SK-N-SH (cell line): ENCODE results near the gene CDH13. TPM values are rescaled to one million over a fixed set of nuclear protein-coding genes. Genes with fewer than 3 reads are reported as not detected.

Experiments used
- CTCF ChIA-PET: fragments of 300-600, 350-600 bp; formaldehyde crosslinking; extraction: SDS; loops from one replicate; lab custom pipeline; 2021; lab: Yijun Ruan, JAX
- POLR2A ChIA-PET: fragments of 350-600 bp; sonication (Branson Sonifier 250); formaldehyde crosslinking; extraction: SDS; loops from one replicate; lab custom pipeline; 2020; ENCODE audit warnings: antibody characterized with exemption, inconsistent platforms; lab: Yijun Ruan, JAX
- DNase-seq: peaks from one replicate; pipeline ENCODE4 v3.0.0; 2012
- H2AFZ ChIP-seq: fragments of 200-600 bp; sonication (generic); 2 replicates; pipeline ENCODE4 v1.8.1; 2016; ENCODE audit warnings: antibody characterized with exemption, mild to moderate bottlenecking, low read depth
- H3F3A ChIP-seq: fragments of 200-600 bp; sonication (generic); replicated peaks from 2 replicates; pipeline ENCODE3; 2016; ENCODE audit warnings: antibody characterized with exemption, mild to moderate bottlenecking; ENCODE audit not compliant: insufficient read depth
- H3K27ac ChIP-seq, 2 experiments: fragments of 200-500 bp in 1 of 2; fragments of 200-600 bp in 1 of 2; sonication (Bioruptor generic) in 1 of 2; sonication (generic), shearing (Covaris generic) in 1 of 2; 2 replicates each; pipeline versions ENCODE4 v1.5.1 to v1.6.1; 2014 to 2016; ENCODE audit warnings: low read depth in 2 of 2, inconsistent platforms in 1 of 2, low read length in 1 of 2, mild to moderate bottlenecking in 1 of 2, mixed read lengths in 1 of 2
- H3K27me3 ChIP-seq: fragments of 200-600 bp; sonication (generic), shearing (Covaris generic); 2 replicates; pipeline ENCODE4 v1.6.1; 2016; ENCODE audit warnings: mixed run types; ENCODE audit not compliant: insufficient read depth
- H3K36me3 ChIP-seq, 2 experiments: fragments of 200-500 bp in 1 of 2; fragments of 200-600 bp in 1 of 2; sonication (Bioruptor generic) in 1 of 2; sonication (generic) in 1 of 2; replicated peaks in 1 of 2; 2 replicates each; pipeline versions ENCODE3 to v1.5.1; 2014 to 2016; ENCODE audit warnings: low read length in 1 of 2, mild to moderate bottlenecking in 1 of 2; ENCODE audit not compliant: insufficient read depth in 2 of 2, control insufficient read depth in 1 of 2
- H3K4me1 ChIP-seq, 2 experiments: fragments of 200-500 bp in 1 of 2; fragments of 200-600 bp in 1 of 2; sonication (Bioruptor generic) in 1 of 2; sonication (generic), shearing (Covaris generic) in 1 of 2; 2 replicates each; pipeline versions ENCODE4 v1.5.1 to v1.6.1; 2014 to 2016; ENCODE audit warnings: low read depth in 1 of 2, low read length in 1 of 2, mixed run types in 1 of 2; ENCODE audit not compliant: insufficient read depth in 2 of 2, control insufficient read depth in 1 of 2
- H3K4me2 ChIP-seq: fragments of 200-600 bp; sonication (generic), shearing (Covaris generic); 2 replicates; pipeline ENCODE4 v1.6.1; 2017; ENCODE audit warnings: mixed run types
- H3K4me3 ChIP-seq, 2 experiments: fragments of 200-500 bp in 1 of 2; fragments of 200-600 bp in 1 of 2; sonication (Bioruptor generic) in 1 of 2; sonication (generic), shearing (Covaris generic) in 1 of 2; 2 replicates each; pipeline versions ENCODE4 v1.5.1 to v1.8.1; 2014 to 2016; ENCODE audit warnings: low read depth in 2 of 2, inconsistent platforms in 1 of 2, low read length in 1 of 2, mild to moderate bottlenecking in 1 of 2, mixed read lengths in 1 of 2, moderate library complexity in 1 of 2
- H3K79me2 ChIP-seq: fragments of 200-600 bp; sonication (generic); 2 replicates; pipeline ENCODE4 v1.8.1; 2017; ENCODE audit warnings: mild to moderate bottlenecking; ENCODE audit not compliant: insufficient read depth
- H3K9ac ChIP-seq: fragments of 200-600 bp; sonication (generic); 2 replicates; pipeline ENCODE4 v1.6.1; 2017; ENCODE audit warnings: mixed run types
- H3K9me2 ChIP-seq: fragments of 200-600 bp; sonication (generic); 2 replicates; pipeline ENCODE4 v1.6.1; 2017; ENCODE audit warnings: mixed run types
- H3K9me3 ChIP-seq: fragments of 200-600 bp; sonication (generic); 2 replicates; pipeline ENCODE4 v1.6.1; 2017; ENCODE audit warnings: mixed run types, mild to moderate bottlenecking, moderate library complexity
- H4K20me1 ChIP-seq: fragments of 200-600 bp; sonication (generic); 2 replicates; pipeline ENCODE4 v1.6.1; 2017; ENCODE audit warnings: mild to moderate bottlenecking, mixed run types; ENCODE audit not compliant: insufficient read depth
- CHD2 ChIP-seq: fragments of 150-350 bp; IDR thresholded peaks from 2 replicates; pipeline ENCODE4 v1.6.1; 2018; ENCODE audit warnings: low read length; ENCODE audit not compliant: partially characterized antibody
- EP300 ChIP-seq, 2 experiments: IDR thresholded peaks; 2 replicates each; pipeline versions ENCODE4 v1.4.0 to v1.6.1; 2012; ENCODE audit warnings: borderline replicate concordance in 1 of 2, low read depth in 1 of 2, low read length in 1 of 2
- EZH2phosphoT487 ChIP-seq: fragments of 200-600 bp; sonication (generic); IDR thresholded peaks from 2 replicates; pipeline ENCODE4 v1.6.1; 2017; ENCODE audit warnings: low read depth, mixed run types, mild to moderate bottlenecking, antibody characterized with exemption, moderate library complexity, borderline replicate concordance
- FOSL2 ChIP-seq: IDR thresholded peaks from 2 replicates; pipeline ENCODE4 v1.4.0; 2012; ENCODE audit warnings: low read depth, mild to moderate bottlenecking, moderate library complexity, borderline replicate concordance
- FOXJ3 ChIP-seq: sonication (generic); formaldehyde crosslinking; IDR thresholded peaks from 2 replicates; pipeline ENCODE4 v1.5.1; 2020; ENCODE audit warnings: mild to moderate bottlenecking, missing genetic modification reagents
- GABPA ChIP-seq: IDR thresholded peaks from 2 replicates; pipeline ENCODE4 v1.4.0; 2012; ENCODE audit warnings: low read depth, mild to moderate bottlenecking
- JUND ChIP-seq: IDR thresholded peaks from 2 replicates; pipeline ENCODE4 v1.4.0; 2012
- MAX ChIP-seq: IDR thresholded peaks from 2 replicates; pipeline ENCODE4 v1.4.0; 2012; ENCODE audit warnings: low read depth
- MXI1 ChIP-seq: IDR thresholded peaks from 2 replicates; pipeline ENCODE4 v1.6.1; 2012; ENCODE audit warnings: mild to moderate bottlenecking, low read depth, low read length, improper control_type of control experiment
- NRF1 ChIP-seq: IDR thresholded peaks from 2 replicates; pipeline ENCODE4 v1.6.1; 2012; ENCODE audit warnings: low read depth, mild to moderate bottlenecking, low read length
- POLR2AphosphoS5 ChIP-seq: IDR thresholded peaks from 2 replicates; pipeline ENCODE4 v1.6.1; 2012; ENCODE audit warnings: low read depth, low read length
- RFX5 ChIP-seq: IDR thresholded peaks from 2 replicates; pipeline ENCODE4 v1.6.1; 2012; ENCODE audit warnings: mild to moderate bottlenecking, improper control_type of control experiment, low read length
- SMC3 ChIP-seq: IDR thresholded peaks from 2 replicates; pipeline ENCODE4 v1.6.1; 2012; ENCODE audit warnings: low read depth, low read length, improper control_type of control experiment
- TAF1 ChIP-seq: IDR thresholded peaks from 2 replicates; pipeline ENCODE4 v1.6.1; 2012; ENCODE audit warnings: low read depth, mild to moderate bottlenecking, low read length, moderate library complexity, borderline replicate concordance
- TCF12 ChIP-seq: IDR thresholded peaks from 2 replicates; pipeline ENCODE4 v1.4.0; 2012
- TEAD4 ChIP-seq: IDR thresholded peaks from 2 replicates; pipeline ENCODE4 v1.4.0; 2012; ENCODE audit warnings: mild to moderate bottlenecking, borderline replicate concordance; ENCODE audit not compliant: insufficient read depth
- ZBTB33 ChIP-seq: IDR thresholded peaks from 2 replicates; pipeline ENCODE4 v1.4.0; 2012; ENCODE audit warnings: low read depth, borderline replicate concordance
- WGBS: methylation state at CpG from one replicate; pipeline ENCODE4 v1.1.6; 2017; ENCODE audit warnings: low lambda C conversion rate; 5-methylcytosine and 5-hydroxymethylcytosine counted together
- polyA plus RNA-seq, 3 experiments: library from polyadenylated mRNA; depleted of rRNA; stranded (reverse); fragments of >200 nt; gene quantifications; 2 replicates each; pipeline ENCODE4 v1.2.3, GENCODE V29; 2012
- TF ChIP-seq, protein P1 (sequence below): IDR thresholded peaks from 2 replicates; pipeline ENCODE4; 2012

The CDH13 gene
- polyA plus RNA-seq, 1 of the 3 experiments (the other 2 are of a cell fraction) = 93.0 TPM

- no peaks in the 10 kb centered on the region for H3K9me3 ChIP-seq
- no peaks in the 10 kb centered on the region for H3K9me2 ChIP-seq
- CTCF ChIA-PET = interaction anchor here (0.7 kb wide), 1 partner anchor 594 kb away, joined by 3 read pairs; no protein-coding TSS in a partner anchor
- H3K4me1 ChIP-seq = no peaks in the 10 kb centered on the region
- H3F3A ChIP-seq = no peaks in the 10 kb centered on the region
- H3K9ac ChIP-seq = no peak overlapping the region
- peaks cover 0 to 3% of the 10 kb centered on the region in 2 experiments for H3K36me3 ChIP-seq
- H3K4me2 ChIP-seq = no peak overlapping the region
- H2AFZ ChIP-seq = no peak overlapping the region
- no peak for DNase-seq
- H3K27me3 ChIP-seq = no peaks in the 10 kb centered on the region
- WGBS = 34% methylated on average over 1 of the region's 1 CpG
- no peak overlapping the region for H3K4me3 ChIP-seq
- H3K79me2 ChIP-seq = no peaks in the 10 kb centered on the region
- POLR2A ChIA-PET = no interaction called here
- no peaks in the 10 kb centered on the region for H4K20me1 ChIP-seq
- no peak overlapping the region for H3K27ac ChIP-seq
- TF ChIP-seq TEAD4 = no peak
These were observed 867.7 kb downstream of the CDH13 start for GRCh38 chr16:83494459-83494858.

DNA sequence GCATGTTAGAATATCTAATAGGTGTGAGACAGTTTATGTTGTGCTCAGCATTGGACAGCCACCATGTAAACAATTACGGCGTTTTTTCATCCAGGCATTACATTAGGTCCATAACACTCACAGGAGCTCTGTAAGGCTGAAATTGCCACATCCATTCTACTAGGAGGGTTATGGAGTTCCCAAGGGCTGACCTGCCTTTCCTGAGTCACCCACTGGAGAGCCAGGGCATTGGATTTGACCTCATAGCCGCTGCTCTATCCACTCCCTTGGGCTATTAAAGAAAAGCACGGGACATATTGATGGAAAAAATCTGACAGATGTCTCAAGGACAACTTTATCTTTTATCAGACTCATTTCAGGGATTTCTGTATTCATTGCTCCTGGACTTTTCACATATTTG lies 874.7 kb downstream of the CDH13 start:
- Histone ChIP-seq H3K4me3 (no peak overlapping the region), H4K20me1 (no peaks in the 10 kb centered on the region), H3K27me3 (no peaks in the 10 kb centered on the region), H3K4me2 (no peak overlapping the region), H2AFZ (no peak overlapping the region), H3F3A (no peaks in the 10 kb centered on the region), H3K9me2 (no peaks in the 10 kb centered on the region), H3K9me3 (no peaks in the 10 kb centered on the region), H3K4me1 (no peaks in the 10 kb centered on the region), H3K27ac (no peak overlapping the region)
- ChIA-PET CTCF (no interaction called here), POLR2A (no interaction called here)
- 37% methylated on average over 4 of the region's 4 CpGs for WGBS
- no peak for DNase-seq
- TF ChIP-seq TAF1 (no peak), JUND (no peak), FOSL2 (no peak), MXI1 (no peak), GABPA (no peak), NRF1 (no peak), EZH2phosphoT487 (no peak), POLR2AphosphoS5 (no peak), SMC3 (no peak), TCF12 (no peak), FOXJ3 (CRISPR knock-in tag) (no peak), MAX (no peak), RFX5 (no peak), CHD2 (no peak), ZBTB33 (no peak), EP300 (IDR thresholded peaks at IDR 0.05; ENCODE audit: borderline replicate concordance in 1 of 2, low read depth in 1 of 2, low read length in 1 of 2) (no peak), TEAD4 (no peak)
- TF ChIP-seq, protein P1, sequence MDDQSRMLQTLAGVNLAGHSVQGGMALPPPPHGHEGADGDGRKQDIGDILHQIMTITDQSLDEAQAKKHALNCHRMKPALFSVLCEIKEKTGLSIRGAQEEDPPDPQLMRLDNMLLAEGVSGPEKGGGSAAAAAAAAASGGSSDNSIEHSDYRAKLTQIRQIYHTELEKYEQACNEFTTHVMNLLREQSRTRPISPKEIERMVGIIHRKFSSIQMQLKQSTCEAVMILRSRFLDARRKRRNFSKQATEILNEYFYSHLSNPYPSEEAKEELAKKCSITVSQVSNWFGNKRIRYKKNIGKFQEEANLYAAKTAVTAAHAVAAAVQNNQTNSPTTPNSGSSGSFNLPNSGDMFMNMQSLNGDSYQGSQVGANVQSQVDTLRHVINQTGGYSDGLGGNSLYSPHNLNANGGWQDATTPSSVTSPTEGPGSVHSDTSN = no peak
- TF ChIP-seq, all 33 proteins: peak for 0
- H3K36me3 ChIP-seq = no peaks in the 10 kb centered on the region
- no peak overlapping the region for H3K9ac ChIP-seq
- H3K79me2 ChIP-seq = no peaks in the 10 kb centered on the region
